ENCODE data around the gene ELL2.
"Not testable (repeated sequence)": the region's sequence is repeated elsewhere in the genome, so short reads cannot be mapped to it uniquely, and the experiment has no call there.

The ELL2 gene

GRCh38 chr5:95910521-95910920 is 51.1 kb downstream of the ELL2 start:
- Mint-ChIP-seq H3K4me1 (peaks cover 8% of the 10 kb centered on the region), H3K27me3 (no peaks in the 10 kb centered on the region), H3K9me3 (no peaks in the 10 kb centered on the region), H3K27ac (no peak overlapping the region), H3K36me3 (peaks cover 2% of the 10 kb centered on the region), H3K4me3 (no peak overlapping the region)
- no peak for DNase-seq
- CTCF ChIA-PET = interaction anchor here (1.1 kb wide), 1 partner anchor 427 kb away, joined by 3 read pairs; no protein-coding TSS in a partner anchor

- Mint-ChIP-seq H3K36me3 (peaks cover 2% of the 10 kb centered on the region), H3K4me3 (no peak overlapping the region), H3K27ac (no peak overlapping the region), H3K9me3 (no peaks in the 10 kb centered on the region), H3K27me3 (no peaks in the 10 kb centered on the region), H3K4me1 (peaks cover 6% of the 10 kb centered on the region)
- DNase-seq = no peak
- CTCF ChIA-PET = no interaction called here
Measured at GRCh38 chr5:95909738-95910137, 51.9 kb downstream of the ELL2 start.

- peaks cover 6% of the 10 kb centered on the region for H3K4me1 Mint-ChIP-seq
- CTCF ChIA-PET = no interaction called here
- H3K36me3 Mint-ChIP-seq = peaks cover 2% of the 10 kb centered on the region
- H3K9me3 Mint-ChIP-seq = no peaks in the 10 kb centered on the region
- H3K27me3 Mint-ChIP-seq = no peaks in the 10 kb centered on the region
- no peak for DNase-seq
- H3K27ac Mint-ChIP-seq = no peak overlapping the region
- H3K4me3 Mint-ChIP-seq = no peak overlapping the region
Measured at GRCh38 chr5:95908799-95909198, 52.9 kb downstream of the ELL2 start.

GRCh38 chr5:95907740-95908706 is 53.6 kb downstream of the ELL2 start:
- H3K4me3 Mint-ChIP-seq = no peak overlapping the region
- no peak for DNase-seq
- H3K36me3 Mint-ChIP-seq = peaks cover 6% of the 10 kb centered on the region
- H3K27ac Mint-ChIP-seq = no peak overlapping the region
- no peaks in the 10 kb centered on the region for H3K9me3 Mint-ChIP-seq
- H3K4me1 Mint-ChIP-seq = peaks cover 6% of the 10 kb centered on the region
- CTCF ChIA-PET = interaction anchor here (0.9 kb wide), 1 partner anchor 43 kb away, joined by 4 read pairs; no protein-coding TSS in a partner anchor
- H3K27me3 Mint-ChIP-seq = no peaks in the 10 kb centered on the region

- CTCF ChIA-PET = interaction anchor here (0.9 kb wide), 1 partner anchor 44 kb away, joined by 4 read pairs; no protein-coding TSS in a partner anchor
- H3K9me3 Mint-ChIP-seq = no peaks in the 10 kb centered on the region
- peaks cover 8% of the 10 kb centered on the region for H3K4me1 Mint-ChIP-seq
- no peak overlapping the region for H3K4me3 Mint-ChIP-seq
- H3K36me3 Mint-ChIP-seq = peaks cover 7% of the 10 kb centered on the region
- DNase-seq = no peak
- H3K27ac Mint-ChIP-seq = no peak overlapping the region
- no peaks in the 10 kb centered on the region for H3K27me3 Mint-ChIP-seq
Measured at GRCh38 chr5:95907067-95907705, 54.5 kb downstream of the ELL2 start.

- H3K4me3 Mint-ChIP-seq, H3K9me3 Mint-ChIP-seq, H3K27me3 Mint-ChIP-seq, H3K36me3 Mint-ChIP-seq, H3K27ac Mint-ChIP-seq, DNase-seq, CTCF ChIA-PET: not testable (repeated sequence)
- H3K4me1 Mint-ChIP-seq = peaks cover 14% of the 10 kb centered on the region
Measured at GRCh38 chr5:95906398-95906797, 55.3 kb downstream of the ELL2 start.

- Mint-ChIP-seq H3K4me3 (no peak overlapping the region), H3K27me3 (no peaks in the 10 kb centered on the region), H3K36me3 (peaks cover 8% of the 10 kb centered on the region), H3K4me1 (peaks cover 14% of the 10 kb centered on the region), H3K27ac (no peak overlapping the region), H3K9me3 (no peaks in the 10 kb centered on the region)
- CTCF ChIA-PET = no interaction called here
- DNase-seq = no peak
Measured at GRCh38 chr5:95904827-95905226, 56.8 kb downstream of the ELL2 start.

GRCh38 chr5:95903838-95904237 is 57.8 kb downstream of the ELL2 start:
- no peak for DNase-seq
- CTCF ChIA-PET = interaction anchor here (0.9 to 1.1 kb wide), 2 partner anchors 11 to 12 kb away, joined by 3 read pairs; no protein-coding TSS in a partner anchor
- Mint-ChIP-seq H3K27ac (no peak overlapping the region), H3K36me3 (peaks cover 11% of the 10 kb centered on the region), H3K4me1 (peaks cover 10% of the 10 kb centered on the region), H3K9me3 (no peaks in the 10 kb centered on the region), H3K27me3 (no peaks in the 10 kb centered on the region), H3K4me3 (no peak overlapping the region)

GRCh38 chr5:95901676-95902627 is 59.7 kb downstream of the ELL2 start:
- Mint-ChIP-seq H3K4me1 (peaks cover 8% of the 10 kb centered on the region), H3K27ac (no peak overlapping the region), H3K9me3 (no peaks in the 10 kb centered on the region), H3K36me3 (peaks cover 17% of the 10 kb centered on the region), H3K27me3 (no peaks in the 10 kb centered on the region), H3K4me3 (no peak overlapping the region)
- no peak for DNase-seq
- CTCF ChIA-PET = no interaction called here

GRCh38 chr5:95900383-95900958 is 61.2 kb downstream of the ELL2 start:
- Mint-ChIP-seq H3K36me3 (peaks cover 23% of the 10 kb centered on the region), H3K4me3 (no peak overlapping the region), H3K9me3 (no peaks in the 10 kb centered on the region), H3K27me3 (no peaks in the 10 kb centered on the region), H3K27ac (no peak overlapping the region), H3K4me1 (peaks cover 8% of the 10 kb centered on the region)
- no peak for DNase-seq
- CTCF ChIA-PET = no interaction called here

- H3K4me1 Mint-ChIP-seq = peaks cover 8% of the 10 kb centered on the region
- no peak overlapping the region for H3K4me3 Mint-ChIP-seq
- no peaks in the 10 kb centered on the region for H3K27me3 Mint-ChIP-seq
- DNase-seq = no peak
- CTCF ChIA-PET = interaction anchor here (1.0 kb wide), 1 partner anchor 37 kb away, joined by 3 read pairs; no protein-coding TSS in a partner anchor
- no peaks in the 10 kb centered on the region for H3K9me3 Mint-ChIP-seq
- peaks cover 27% of the 10 kb centered on the region for H3K36me3 Mint-ChIP-seq
- no peak overlapping the region for H3K27ac Mint-ChIP-seq
Measured at GRCh38 chr5:95899829-95900228, 61.8 kb downstream of the ELL2 start.

- no peak for DNase-seq
- peaks cover 8% of the 10 kb centered on the region for H3K4me1 Mint-ChIP-seq
- H3K36me3 Mint-ChIP-seq = peaks cover 29% of the 10 kb centered on the region
- no peaks in the 10 kb centered on the region for H3K9me3 Mint-ChIP-seq
- H3K27me3 Mint-ChIP-seq = no peaks in the 10 kb centered on the region
- no peak overlapping the region for H3K4me3 Mint-ChIP-seq
- CTCF ChIA-PET = interaction anchor here (1.0 kb wide), 1 partner anchor 38 kb away, joined by 3 read pairs; no protein-coding TSS in a partner anchor
- no peak overlapping the region for H3K27ac Mint-ChIP-seq
Measured at GRCh38 chr5:95899006-95899405, 62.6 kb downstream of the ELL2 start.

- H3K36me3 Mint-ChIP-seq = peaks cover 24% of the 10 kb centered on the region
- H3K9me3 Mint-ChIP-seq = no peaks in the 10 kb centered on the region
- H3K4me3 Mint-ChIP-seq = no peak overlapping the region
- CTCF ChIA-PET = interaction anchor here (1.1 kb wide), 1 partner anchor 65 kb away, joined by 4 read pairs; the partner anchor contains the start of gene ELL2
- no peak for DNase-seq
- H3K27ac Mint-ChIP-seq = no peak overlapping the region
- H3K4me1 Mint-ChIP-seq = no peaks in the 10 kb centered on the region
- H3K27me3 Mint-ChIP-seq = no peaks in the 10 kb centered on the region
Measured at GRCh38 chr5:95895771-95896170, 65.9 kb downstream of the ELL2 start.
